Testis (tissue), 3 donors: Measurements from ENCODE around the gene PLD1. TPM values are rescaled to one million over a fixed set of nuclear protein-coding genes. Genes with fewer than 3 reads are reported as not detected.

Source experiments
- DNase-seq: peaks from one replicate; pipeline ENCODE4 v3.0.0-alpha.2; 2019
- H3K27ac ChIP-seq, 2 donors: fragments of 200-600 bp; sonication (generic); one replicate each; pipeline ENCODE4 v1.5.1; 2019
- H3K27me3 ChIP-seq: fragments of 200-600 bp; sonication (generic); one replicate; pipeline ENCODE4 v1.5.1; 2019
- H3K36me3 ChIP-seq: fragments of 200-600 bp; sonication (generic); one replicate; pipeline ENCODE4 v1.5.1; 2017; ENCODE audit warnings: low read depth; ENCODE audit errors: missing control alignments
- H3K4me1 ChIP-seq: fragments of 200-600 bp; sonication (generic); one replicate; pipeline ENCODE4 v1.5.1; 2019
- H3K4me3 ChIP-seq, 2 donors: fragments of 200-600 bp; sonication (generic); one replicate each; pipeline ENCODE4 v1.5.1; 2017 to 2019
- H3K9me3 ChIP-seq: fragments of 200-600 bp; sonication (generic); one replicate; pipeline ENCODE4 v1.5.1; 2017
- CTCF ChIP-seq, 3 experiments: fragments of 450-650 bp in 2 of 3; fragments of 200-600 bp in 1 of 3; sonication (generic) in 1 of 3; IDR thresholded peaks; one replicate each; pipeline ENCODE4 v1.5.1; 2016 to 2019; ENCODE audit warnings: antibody characterized with exemption in 3 of 3, mild to moderate bottlenecking in 2 of 3, moderate library complexity in 1 of 3
- POLR2A ChIP-seq: fragments of 450-650 bp; IDR thresholded peaks from one replicate; pipeline ENCODE4 v1.6.1; 2017; ENCODE audit warnings: antibody characterized with exemption, mild to moderate bottlenecking, moderate library complexity
- WGBS, 2 donors: methylation state at CpG; one replicate each; pipeline ENCODE4 v1.1.5; 2018; 5-methylcytosine and 5-hydroxymethylcytosine counted together
- intact Hi-C: fragments of 100-400 bp; cut with DNase I; formaldehyde crosslinking; loops from one replicate; pipeline ENCODE4 v1.15.1; 2023; ENCODE audit warnings: low total_unique reads
- polyA plus RNA-seq: library from polyadenylated mRNA; stranded (reverse); fragments of 350-450 nt; fragmentation: Illumina TruSeq; extraction: RNeasy Lipid Tissue Mini Kit (QIAGEN cat#74804); gene quantifications from one replicate; pipeline ENCODE4 v1.2.3, GENCODE V29; 2014; ENCODE audit warnings: low read depth, low replicate concordance; ENCODE audit not compliant: insufficient read depth
- total RNA-seq, 2 donors: library from RNA; depleted of rRNA; stranded (reverse); fragments of >200 nt; gene quantifications; one replicate each; pipeline ENCODE4 v1.2.3, GENCODE V29; 2016

Gene PLD1
- total and polyA plus RNA-seq, 3 donors from 2014 or later: 10.7 to 27.4 (median 19.1) TPM

- Histone ChIP-seq H3K9me3 (no peaks in the 10 kb centered on the region), H3K4me3 (no peak overlapping the region), H3K4me1 (no peaks in the 10 kb centered on the region), H3K27ac (no peak overlapping the region), H3K36me3 (no peaks in the 10 kb centered on the region), H3K27me3 (no peaks in the 10 kb centered on the region)
- no peak for TF ChIP-seq CTCF (IDR thresholded peaks at IDR 0.05)
- no peak for TF ChIP-seq POLR2A
- no peak for DNase-seq
- WGBS, 2 donors: 59 to 66% methylated on average over 4 of the region's 4 CpGs
- intact Hi-C loops: no loop called here
Observed at GRCh38 chr3:171813897-171814460, 3.7 kb upstream of the PLD1 start.

GRCh38 chr3:171813278-171813896 lies 3.1 kb upstream of the PLD1 start:
- Histone ChIP-seq H3K9me3 (no peaks in the 10 kb centered on the region), H3K4me1 (no peaks in the 10 kb centered on the region), H3K27ac (no peak overlapping the region), H3K36me3 (no peaks in the 10 kb centered on the region), H3K27me3 (no peaks in the 10 kb centered on the region), H3K4me3 (no peak overlapping the region)
- TF ChIP-seq CTCF (IDR thresholded peaks at IDR 0.05): no peak
- TF ChIP-seq POLR2A: no peak
- intact Hi-C loops: no loop called here
- 90 to 93% methylated on average over 3 of the region's 3 CpGs for WGBS, 2 donors
- DNase-seq: no peak

- TF ChIP-seq CTCF (IDR thresholded peaks at IDR 0.05) (no peak), POLR2A (no peak)
- WGBS, 2 donors: 96 to 97% methylated on average over 2 of the region's 2 CpGs
- intact Hi-C loops: no loop called here
- Histone ChIP-seq H3K27ac (no peak overlapping the region), H3K36me3 (no peaks in the 10 kb centered on the region), H3K4me1 (no peaks in the 10 kb centered on the region), H3K9me3 (no peaks in the 10 kb centered on the region), H3K27me3 (no peaks in the 10 kb centered on the region), H3K4me3 (no peak overlapping the region)
- DNase-seq: no peak
Observed at GRCh38 chr3:171812811-171813210, 2.5 kb upstream of the PLD1 start.

GRCh38 chr3:171811913-171812335 lies 1.6 kb upstream of the PLD1 start:
- no peak for DNase-seq
- Histone ChIP-seq H3K4me3 (no peak overlapping the region), H3K9me3 (no peaks in the 10 kb centered on the region), H3K27me3 (no peaks in the 10 kb centered on the region), H3K36me3 (no peaks in the 10 kb centered on the region), H3K4me1 (no peaks in the 10 kb centered on the region), H3K27ac (no peak overlapping the region)
- WGBS, 2 donors: 91 to 93% methylated on average over 9 of the region's 9 CpGs
- TF ChIP-seq POLR2A (no peak), CTCF (IDR thresholded peaks at IDR 0.05) (no peak)
- intact Hi-C loops: no loop called here
